CD4-positive, alpha-beta T cell treated with Interleukin-4 for 4 hours (primary cell): ENCODE results near the gene DCAF10.
A peak's percentile ranks its signal among the peaks of the same experiment; 100 is the strongest.
"Not testable (repeated sequence)": the region's sequence is repeated elsewhere in the genome, so short reads cannot be mapped to it uniquely, and the experiment has no call there.

Experiments used
- DNase-seq: peaks from one replicate; pipeline ENCODE4 v3.0.0-alpha.2; 2020

Gene DCAF10

DNA sequence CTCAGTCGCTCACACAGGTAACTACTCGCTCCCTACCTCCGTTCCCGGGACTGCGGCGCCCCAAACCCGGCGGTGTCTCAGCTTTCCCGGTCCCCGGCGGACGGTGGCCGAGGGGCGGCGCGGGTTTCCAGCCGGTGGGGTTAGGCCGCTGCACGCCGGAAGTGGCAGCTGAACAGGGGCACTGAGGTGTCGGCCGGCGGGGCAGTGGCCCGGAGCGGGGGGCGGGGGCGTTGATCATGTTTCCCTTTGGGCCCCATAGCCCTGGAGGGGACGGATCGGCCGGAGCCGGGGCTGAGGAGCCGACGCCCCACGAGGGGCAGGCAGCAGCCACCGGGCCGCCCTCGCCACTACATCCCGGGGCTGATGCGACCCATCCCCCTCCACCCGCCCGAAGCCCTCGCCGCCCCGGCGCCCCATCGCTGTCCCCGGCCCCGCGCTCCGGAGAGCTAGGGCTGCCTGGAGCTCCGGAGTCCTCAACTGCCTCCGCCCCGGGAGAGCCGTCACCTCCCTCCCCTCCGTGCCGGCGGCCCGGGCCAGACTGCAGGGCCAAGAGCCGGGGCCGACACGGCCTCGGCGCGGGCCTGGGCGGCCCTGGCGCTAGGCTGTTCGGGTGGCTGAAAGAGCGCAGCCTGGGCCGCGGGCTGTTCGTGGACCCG lies at the start of gene DCAF10:
Gene DCAF10 (plus strand): TSS at position 167 of the 656 bp plus-strand sequence. CDS start 70 bp downstream, at position 237.
- peak; percentile 84 for DNase-seq

DNA sequence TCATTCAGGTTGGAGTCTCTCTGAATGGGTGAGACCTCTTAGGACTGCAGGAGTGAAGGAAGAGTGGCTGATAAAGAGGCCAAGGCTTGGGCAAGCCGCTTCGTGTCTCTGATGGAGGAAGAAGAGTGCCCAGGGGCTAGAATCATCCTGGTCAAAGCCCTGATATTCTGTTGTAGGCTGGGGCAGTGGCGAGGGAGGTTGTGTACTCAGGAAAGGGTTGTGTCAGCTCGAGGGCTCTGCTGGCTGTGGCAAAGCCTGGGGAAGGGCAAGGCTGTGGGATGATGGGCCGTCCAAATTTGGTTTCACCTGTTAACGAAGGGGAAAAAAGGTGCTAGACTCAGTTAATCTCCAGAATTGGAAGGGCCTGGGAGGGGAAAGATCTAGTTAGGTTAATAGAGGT lies 49.4 kb upstream of the DCAF10 start:
- DNase-seq = no peak

- DNase-seq = not testable (repeated sequence)
Measured at GRCh38 chr9:37751704-37752103, 48.9 kb upstream of the DCAF10 start.

GRCh38 chr9:37752112-37752511 lies 48.5 kb upstream of the DCAF10 start:
- DNase-seq = not testable (repeated sequence)

- DNase-seq = no peak
Measured at GRCh38 chr9:37752642-37753488, 47.7 kb upstream of the DCAF10 start.

DNA sequence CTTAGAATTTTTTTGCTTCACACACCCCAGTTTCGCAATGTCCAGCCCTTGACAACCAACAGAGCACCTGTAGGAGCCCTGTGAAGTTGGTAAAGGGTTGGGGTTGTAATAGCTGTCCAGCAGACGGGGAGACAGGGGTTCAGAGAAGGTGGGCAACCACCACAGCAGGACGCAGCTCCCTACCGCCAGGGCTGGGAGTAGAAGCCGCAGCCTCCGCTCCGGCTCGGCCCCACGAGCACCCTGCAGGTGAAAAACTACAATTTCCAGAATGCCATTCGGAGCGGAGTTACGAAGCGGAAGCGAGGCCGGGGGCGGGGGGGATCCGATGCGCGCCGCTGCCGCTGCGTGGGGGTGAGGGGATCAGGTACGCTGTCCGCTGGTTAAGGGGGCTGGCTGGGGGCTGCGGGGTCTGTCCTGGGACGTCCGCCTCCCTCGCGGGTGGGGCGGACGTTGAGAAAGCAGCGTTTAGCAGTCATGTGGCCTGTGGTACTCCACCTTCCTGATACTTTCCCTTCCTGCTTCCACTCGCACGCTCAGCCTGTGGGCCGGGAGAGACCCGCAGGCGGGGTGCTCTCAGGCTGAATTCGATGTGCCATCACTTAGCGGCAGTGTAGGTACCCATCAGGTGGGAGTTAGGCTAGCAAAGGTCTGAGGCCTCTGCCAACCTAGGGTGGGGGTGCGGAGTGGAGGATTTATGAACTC lies 47.0 kb upstream of the DCAF10 start, which contains the start of gene TRMT10B:
Gene TRMT10B (plus strand): TSS at position 317 of the 702 bp plus-strand sequence. CDS start 8,127 bp downstream, outside the sequence.
- peak; percentile 58 for DNase-seq

GRCh38 chr9:37758747-37759146 lies 41.9 kb upstream of the DCAF10 start:
- no peak for DNase-seq

DNA sequence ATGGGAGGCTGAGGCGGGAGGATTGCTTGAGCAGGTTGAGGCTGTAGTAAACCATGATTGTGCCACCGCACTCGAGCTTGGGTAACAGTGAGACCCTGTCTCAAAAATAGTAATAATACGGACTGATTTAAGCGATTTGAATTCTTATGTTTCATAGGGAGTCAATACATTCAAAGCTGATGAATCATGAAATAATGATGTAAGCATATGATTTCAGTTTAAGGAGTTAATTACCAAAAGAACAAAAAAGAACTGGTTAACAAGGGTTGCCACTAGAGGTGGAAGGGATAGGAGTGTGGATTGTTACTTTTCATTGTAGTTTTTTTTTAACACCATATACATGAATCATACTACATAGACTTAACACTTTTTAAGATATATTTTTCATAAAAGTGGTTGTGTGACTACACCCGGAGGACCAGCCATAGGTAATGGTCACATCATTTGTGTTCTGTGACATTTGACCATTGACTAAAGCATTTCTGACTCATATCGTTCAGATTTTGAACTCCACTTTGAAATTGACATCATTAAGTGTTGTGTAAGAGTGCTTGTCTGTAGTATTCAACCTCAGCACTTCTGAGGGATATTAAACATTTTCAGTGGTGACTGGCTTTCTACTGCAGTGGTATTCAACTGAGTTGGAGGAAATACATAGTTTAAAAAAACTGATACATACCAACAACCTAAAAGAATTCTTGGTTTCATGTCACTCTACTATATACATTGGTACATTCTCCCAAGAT lies 40.0 kb upstream of the DCAF10 start:
- no peak for DNase-seq

DNA sequence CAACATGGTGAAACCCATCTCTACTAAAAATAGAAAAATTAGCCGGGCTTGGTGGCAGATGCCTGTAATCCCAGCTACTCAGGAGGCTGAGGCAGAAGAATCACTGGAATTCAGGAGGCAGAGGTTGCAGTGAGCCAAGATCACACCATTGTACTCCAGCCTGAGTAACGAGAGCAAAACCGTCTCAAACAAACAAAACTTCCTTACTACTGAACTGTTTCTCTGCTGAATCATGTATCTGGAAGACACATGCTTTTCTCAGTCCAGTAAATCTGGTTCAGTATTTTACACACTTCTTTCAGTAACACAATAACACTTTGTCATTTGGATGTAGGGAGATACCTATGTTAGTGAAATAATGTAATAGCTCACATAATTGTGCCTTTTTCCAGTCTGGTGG lies 39.1 kb upstream of the DCAF10 start:
- no peak for DNase-seq

DNA sequence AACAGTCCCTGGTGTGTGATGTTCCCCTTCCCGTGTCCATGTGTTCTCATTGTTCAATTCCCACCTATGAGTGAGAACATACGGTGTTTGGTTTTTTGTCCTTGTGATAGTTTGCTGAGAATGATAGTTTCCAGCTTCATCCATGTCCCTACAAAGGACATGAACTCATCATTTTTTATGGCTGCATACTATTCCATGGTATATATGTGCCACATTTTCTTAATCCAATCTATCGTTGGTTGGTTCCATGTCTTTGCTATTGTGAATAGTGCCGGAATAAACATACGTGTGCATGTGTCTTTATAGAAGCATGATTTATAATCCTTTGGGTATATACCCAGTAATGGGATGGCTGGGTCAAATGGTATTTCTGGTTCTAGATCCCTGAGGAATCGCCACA lies 35.3 kb upstream of the DCAF10 start:
- not testable (repeated sequence) for DNase-seq

DNA sequence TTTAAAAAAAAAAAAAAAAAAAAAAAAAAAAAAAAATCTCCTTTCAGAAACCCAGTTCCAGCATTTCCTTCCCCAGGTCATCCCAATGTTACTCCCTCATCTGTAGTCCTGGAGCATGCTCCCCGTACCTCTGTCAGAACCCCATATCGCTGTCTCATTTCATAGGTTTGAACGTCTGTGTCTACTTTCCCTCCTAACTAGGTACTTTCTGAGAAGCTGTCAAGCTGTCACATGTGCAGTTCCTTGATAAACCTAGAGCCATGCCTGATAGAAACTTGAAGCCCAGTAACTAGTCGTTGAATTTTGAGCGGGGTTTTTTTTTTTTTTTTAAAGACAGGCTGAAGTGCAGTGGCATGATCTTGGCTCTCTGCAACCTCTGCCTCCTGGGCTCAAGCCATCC lies 31.3 kb upstream of the DCAF10 start:
- DNase-seq = no peak

DNA sequence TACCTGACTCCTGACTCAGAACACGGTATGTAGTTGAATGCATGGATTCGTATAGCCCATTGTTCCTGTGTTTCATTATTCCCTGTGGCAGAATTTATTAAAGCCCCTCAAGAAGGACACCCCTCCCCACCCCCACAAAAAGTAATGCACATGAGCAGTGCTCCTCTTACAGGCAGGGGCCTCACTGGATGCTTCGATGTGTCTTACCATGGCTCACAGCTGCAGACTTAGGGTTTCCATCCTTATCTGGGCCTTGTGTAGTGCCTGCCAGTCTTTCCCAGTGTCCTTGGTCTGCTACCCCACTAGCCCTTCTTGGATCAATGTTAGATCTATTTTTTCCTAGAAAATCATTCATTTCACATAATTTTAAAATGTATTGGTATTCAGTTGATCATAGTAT lies 30.6 kb upstream of the DCAF10 start:
- no peak for DNase-seq

GRCh38 chr9:37775216-37775919 lies 25.2 kb upstream of the DCAF10 start:
- DNase-seq = no peak

DNA sequence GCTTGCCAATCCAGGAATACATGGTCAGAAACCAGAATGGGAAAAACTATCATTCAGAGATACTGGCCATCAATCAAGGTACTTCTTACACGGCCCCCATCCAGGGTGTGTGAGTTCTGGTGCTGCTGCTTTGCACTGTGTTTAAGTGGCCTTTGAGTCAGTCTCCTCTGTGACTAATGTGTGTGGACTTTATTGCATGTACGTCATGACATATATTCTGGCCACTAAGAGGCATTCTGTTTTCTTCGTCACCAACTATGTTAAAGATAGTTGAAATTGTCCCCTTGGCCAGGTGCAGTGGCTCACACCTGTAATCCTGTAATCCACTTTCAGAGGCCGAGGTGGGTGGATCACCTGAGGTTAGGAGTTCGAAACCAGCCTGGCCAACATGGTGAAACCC lies 24.3 kb upstream of the DCAF10 start:
- DNase-seq = no peak

DNA sequence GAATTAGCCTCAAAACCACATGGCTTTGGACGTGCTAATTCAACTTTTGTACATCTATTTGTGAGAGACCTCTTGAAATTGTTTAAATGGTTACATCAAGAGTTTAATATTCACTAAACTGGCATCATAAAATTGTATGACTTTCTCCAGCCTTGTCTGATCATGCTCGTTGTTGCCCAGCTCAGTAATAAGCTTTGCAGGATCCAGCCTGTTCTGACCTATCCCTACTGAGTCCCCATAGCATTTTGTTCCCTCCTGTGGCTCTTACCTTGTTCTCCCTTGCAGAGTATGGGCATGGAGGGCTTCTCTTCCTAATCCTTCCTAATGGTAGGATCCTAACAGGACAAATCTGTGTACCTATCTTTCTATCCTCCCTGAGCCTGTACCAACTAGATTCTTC lies 22.1 kb upstream of the DCAF10 start:
- no peak for DNase-seq

DNA sequence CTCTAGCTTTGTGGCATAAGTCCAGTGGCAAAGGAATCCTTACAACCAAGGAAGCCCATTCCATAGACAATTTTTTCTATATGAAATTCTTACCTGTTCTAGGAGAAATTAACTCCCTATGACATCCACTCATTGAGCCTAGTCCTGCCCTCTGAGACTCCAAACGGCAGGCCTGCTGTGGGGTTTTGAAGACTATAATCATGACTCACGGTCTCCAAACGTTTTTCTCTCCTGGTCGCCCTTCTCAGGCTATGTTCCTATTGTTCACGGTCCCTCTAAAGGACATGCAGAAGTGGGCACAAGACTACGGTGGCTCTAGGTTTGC lies 16.3 kb upstream of the DCAF10 start:
- DNase-seq = no peak

DNA sequence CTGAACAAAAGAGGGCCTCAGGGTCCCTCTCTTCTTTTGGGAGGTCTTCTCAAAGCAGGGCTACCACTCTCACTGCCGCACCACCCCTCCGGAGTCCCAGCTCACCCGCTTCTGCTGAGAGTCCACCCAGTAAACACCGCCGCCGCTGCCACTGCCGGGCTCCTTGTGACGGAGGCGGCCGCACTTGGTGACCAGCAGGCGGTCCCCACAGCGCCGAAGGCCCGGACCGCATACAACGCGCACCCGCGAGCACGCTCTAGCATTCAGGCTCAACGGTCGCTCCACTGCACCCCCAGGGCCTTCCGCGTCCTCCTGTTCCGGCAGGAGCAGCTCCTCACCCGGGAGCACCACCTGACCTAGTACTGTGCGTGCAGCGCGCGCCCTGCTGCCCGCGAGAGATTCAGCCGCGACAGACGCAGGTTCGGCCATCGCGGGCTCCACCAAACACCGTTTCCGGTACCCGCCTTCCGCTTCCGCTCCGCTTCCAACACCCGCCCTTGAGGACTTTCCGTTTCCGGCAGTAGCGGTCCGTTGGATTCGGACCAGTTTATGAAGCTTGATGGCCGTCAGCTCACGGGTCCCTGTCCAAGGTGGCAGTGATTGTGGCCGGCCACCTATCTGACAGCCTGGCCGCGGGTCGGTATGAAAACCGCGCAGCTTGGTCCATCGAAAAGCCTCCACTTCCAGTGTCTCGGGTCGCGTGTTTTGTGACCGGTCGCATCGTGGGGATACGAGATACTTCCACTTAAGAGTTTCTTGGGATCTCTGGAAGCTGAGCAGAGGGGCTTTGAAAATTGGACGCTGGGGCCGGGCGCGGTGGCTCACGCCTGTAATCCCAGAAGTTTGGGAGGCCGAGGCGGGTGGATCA lies 15.7 kb upstream of the DCAF10 start, which contains the start of gene EXOSC3:
Gene EXOSC3 (minus strand): TSS at position 449 of the 868 bp plus-strand sequence. CDS start 20 bp downstream, at position 429.
- peak; percentile 85 for DNase-seq

- DNase-seq = no peak
Measured at GRCh38 chr9:37787059-37787458, 13.5 kb upstream of the DCAF10 start.

- no peak for DNase-seq
Measured at GRCh38 chr9:37788332-37788731, 12.3 kb upstream of the DCAF10 start.

GRCh38 chr9:37790096-37790495 lies 10.5 kb upstream of the DCAF10 start:
- DNase-seq = no peak

GRCh38 chr9:37792122-37792521 lies 8.5 kb upstream of the DCAF10 start:
- no peak for DNase-seq
